ENCODE measurements around the gene SSTR5.

Gene SSTR5

DNA sequence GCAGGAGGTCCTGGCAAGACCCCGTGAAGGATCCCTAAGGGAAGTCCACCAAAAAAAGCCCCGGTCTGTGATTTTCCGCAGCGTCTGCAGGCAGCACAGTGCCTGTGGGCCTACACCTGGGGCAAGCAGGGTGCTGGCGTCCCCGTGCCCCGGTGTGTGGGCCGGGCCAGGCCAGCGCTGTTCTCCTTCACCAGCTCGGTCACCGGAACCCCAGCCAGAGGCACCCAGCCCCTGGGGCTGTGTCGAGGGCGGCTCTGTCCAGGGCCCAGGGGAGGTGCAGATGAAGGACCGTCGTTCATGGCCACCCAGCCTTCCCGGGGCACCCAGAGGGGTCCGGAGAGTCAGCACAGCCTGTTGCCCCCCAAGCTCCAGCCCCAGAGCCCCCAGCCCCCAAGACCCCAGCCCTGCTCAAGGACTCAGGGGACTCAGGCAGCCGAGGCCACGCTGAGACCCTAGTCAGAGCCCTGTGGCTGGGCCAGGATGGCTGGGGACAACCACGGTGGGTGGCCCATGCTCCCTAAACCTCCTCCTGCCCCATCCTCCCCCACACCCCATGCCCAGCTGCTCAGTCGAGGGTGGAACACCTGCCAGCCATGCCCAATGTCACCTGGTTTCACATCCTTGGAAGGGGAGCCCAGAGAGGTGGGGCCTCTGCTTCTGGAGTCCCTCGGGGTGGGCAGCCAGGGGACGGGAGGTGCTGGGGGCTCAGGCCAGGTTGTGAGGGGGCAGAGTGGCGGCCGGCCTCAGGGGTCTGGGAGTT, 29.2 kb downstream of the SSTR5 start:
- Histone ChIP-seq H3K4me1 (ENCODE audit: control insufficient read depth in 1 of 2, insufficient read depth in 2 of 2, low read length in 2 of 2) (peaks cover 6% of the 10 kb centered on the region in 2 experiments), H3K9ac (ENCODE audit: low read length) (no peak overlapping the region), H4K12ac (ENCODE audit: low read depth, low read length) (no peak overlapping the region), H3K4me3 (ENCODE audit: low read depth, low read length) (no peak overlapping the region), H3K9me3 (ENCODE audit: insufficient read depth, low read depth, low read length) (no peaks in the 10 kb centered on the region), H4K8ac (ENCODE audit: low read depth, low read length) (no peak overlapping the region), H3K4me2 (ENCODE audit: low read length) (no peak overlapping the region), H3K36me3 (ENCODE audit: control insufficient read depth in 1 of 2, insufficient read depth in 2 of 2, low read length in 2 of 2) (no peaks in the 10 kb centered on the region), H3K79me1 (ENCODE audit: low read length) (peaks cover 3% of the 10 kb centered on the region), H3K23ac (ENCODE audit: low read length) (no peak overlapping the region), H2AFZ (ENCODE audit: insufficient read depth, low read length, poor library complexity) (no peak overlapping the region), H4K91ac (ENCODE audit: low read depth, low read length) (no peak overlapping the region), H2BK120ac (ENCODE audit: insufficient read depth, low read length, poor library complexity) (no peak overlapping the region), H3K14ac (ENCODE audit: low read length) (no peak overlapping the region), H3K18ac (ENCODE audit: low read length) (no peak overlapping the region), H2AK5ac (ENCODE audit: low read length) (no peak overlapping the region), H3K79me2 (ENCODE audit: control insufficient read depth, insufficient read depth, low read length, poor library complexity) (no peaks in the 10 kb centered on the region), H3K27ac (ENCODE audit: low read depth, low read length) (no peak overlapping the region), H2BK12ac (ENCODE audit: low read length) (no peak overlapping the region), H3K27me3 (ENCODE audit: insufficient read depth, low read length) (no peaks in the 10 kb centered on the region), H2BK5ac (ENCODE audit: low read depth, low read length, poor library complexity) (no peak overlapping the region), H3K4ac (ENCODE audit: low read depth, low read length) (no peak overlapping the region)
- no peak for DNase-seq
- no CpG with 5 or more reads among the region's 25 CpGs for WGBS (ENCODE audit: extremely low coverage, insufficient coverage, insufficient read length)

DNA sequence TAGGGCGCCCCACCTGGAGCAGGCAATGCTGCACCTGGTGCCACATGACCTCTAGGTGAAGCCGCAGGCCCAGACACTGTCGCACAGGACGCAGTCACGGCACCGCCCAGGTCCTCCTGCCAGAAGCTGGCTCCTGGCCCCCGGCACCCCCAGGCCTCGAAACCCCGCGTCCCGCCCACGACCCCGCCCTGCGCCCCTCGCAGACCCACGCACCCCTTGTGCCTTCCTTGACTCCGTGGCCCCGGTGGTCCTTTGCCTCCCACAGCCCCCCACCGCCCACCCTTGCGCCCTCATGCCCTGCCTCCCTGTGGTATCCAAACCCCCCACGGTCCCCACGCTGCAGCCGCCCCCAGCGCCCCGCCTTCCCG, 29.8 kb downstream of the SSTR5 start:
- Histone ChIP-seq H3K79me1 (ENCODE audit: low read length) (peaks cover 3% of the 10 kb centered on the region), H3K14ac (ENCODE audit: low read length) (no peak overlapping the region), H3K27me3 (ENCODE audit: insufficient read depth, low read length) (no peaks in the 10 kb centered on the region), H4K8ac (ENCODE audit: low read depth, low read length) (no peak overlapping the region), H3K79me2 (ENCODE audit: control insufficient read depth, insufficient read depth, low read length, poor library complexity) (no peaks in the 10 kb centered on the region), H3K23ac (ENCODE audit: low read length) (no peak overlapping the region), H2AK5ac (ENCODE audit: low read length) (no peak overlapping the region), H3K18ac (ENCODE audit: low read length) (no peak overlapping the region), H2BK120ac (ENCODE audit: insufficient read depth, low read length, poor library complexity) (no peak overlapping the region), H2BK5ac (ENCODE audit: low read depth, low read length, poor library complexity) (no peak overlapping the region), H3K4me1 (ENCODE audit: control insufficient read depth in 1 of 2, insufficient read depth in 2 of 2, low read length in 2 of 2) (peaks cover 6% of the 10 kb centered on the region in 2 experiments), H4K91ac (ENCODE audit: low read depth, low read length) (no peak overlapping the region), H3K27ac (ENCODE audit: low read depth, low read length) (no peak overlapping the region), H3K9me3 (ENCODE audit: insufficient read depth, low read depth, low read length) (no peaks in the 10 kb centered on the region), H2BK12ac (ENCODE audit: low read length) (no peak overlapping the region), H3K9ac (ENCODE audit: low read length) (no peak overlapping the region), H3K4me2 (ENCODE audit: low read length) (no peak overlapping the region), H4K12ac (ENCODE audit: low read depth, low read length) (no peak overlapping the region), H3K4me3 (ENCODE audit: low read depth, low read length) (no peak overlapping the region), H3K4ac (ENCODE audit: low read depth, low read length) (no peak overlapping the region), H2AFZ (ENCODE audit: insufficient read depth, low read length, poor library complexity) (no peak overlapping the region), H3K36me3 (ENCODE audit: control insufficient read depth in 1 of 2, insufficient read depth in 2 of 2, low read length in 2 of 2) (no peaks in the 10 kb centered on the region)
- no peak for DNase-seq
- WGBS (ENCODE audit: extremely low coverage, insufficient coverage, insufficient read length) = no CpG with 5 or more reads among the region's 26 CpGs

DNA sequence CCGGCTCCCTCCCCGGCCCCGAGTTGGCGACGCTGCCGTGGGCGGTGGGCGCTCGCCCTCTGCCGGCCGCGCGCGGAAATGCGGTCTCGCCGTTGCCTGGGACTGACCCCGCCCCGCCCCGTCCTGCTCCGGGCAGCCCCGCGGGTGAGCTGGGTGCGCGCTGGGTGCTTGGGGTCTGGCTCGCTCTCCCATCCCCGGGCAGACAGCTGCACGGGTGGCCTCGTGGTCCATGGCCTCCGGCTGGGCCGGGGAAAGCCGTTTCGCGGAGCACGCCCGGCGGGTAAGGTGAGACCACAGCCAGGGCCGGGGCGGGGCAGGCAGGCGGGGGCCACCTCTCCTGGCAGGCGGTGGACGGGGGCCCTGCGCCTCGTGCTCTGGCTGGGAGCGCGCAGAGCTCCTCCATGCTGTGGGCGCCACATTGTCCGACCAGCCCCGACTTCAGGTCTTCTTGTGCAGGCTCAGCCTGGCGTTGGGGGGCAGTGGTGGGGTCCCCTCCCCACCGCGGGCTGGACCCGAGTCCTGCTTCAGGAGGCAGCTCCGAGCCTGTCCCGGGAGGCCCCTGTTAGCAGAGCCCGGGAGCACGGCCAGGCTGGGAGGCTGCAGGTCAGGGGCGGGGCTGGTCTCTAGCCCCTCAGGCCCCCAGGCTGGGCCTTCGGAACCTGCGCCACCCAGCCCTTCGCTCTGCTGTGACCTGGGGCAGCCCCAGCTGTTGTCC, 30.5 kb downstream of the SSTR5 start:
- Histone ChIP-seq H2AFZ (ENCODE audit: insufficient read depth, low read length, poor library complexity) (peak overlapping the region; percentile 67), H3K4me3 (ENCODE audit: low read depth, low read length) (peak overlapping the region; percentile 55), H3K14ac (ENCODE audit: low read length) (no peak overlapping the region), H3K23ac (ENCODE audit: low read length) (no peak overlapping the region), H3K18ac (ENCODE audit: low read length) (no peak overlapping the region), H3K27me3 (ENCODE audit: insufficient read depth, low read length) (no peaks in the 10 kb centered on the region), H3K79me2 (ENCODE audit: control insufficient read depth, insufficient read depth, low read length, poor library complexity) (no peaks in the 10 kb centered on the region), H2BK120ac (ENCODE audit: insufficient read depth, low read length, poor library complexity) (no peak overlapping the region), H2AK5ac (ENCODE audit: low read length) (no peak overlapping the region), H4K91ac (ENCODE audit: low read depth, low read length) (no peak overlapping the region), H3K36me3 (ENCODE audit: control insufficient read depth in 1 of 2, insufficient read depth in 2 of 2, low read length in 2 of 2) (no peaks in the 10 kb centered on the region), H2BK12ac (ENCODE audit: low read length) (no peak overlapping the region), H3K4me2 (ENCODE audit: low read length) (peak overlapping the region; percentile 79), H4K12ac (ENCODE audit: low read depth, low read length) (no peak overlapping the region), H3K9ac (ENCODE audit: low read length) (no peak overlapping the region), H3K4ac (ENCODE audit: low read depth, low read length) (no peak overlapping the region), H3K9me3 (ENCODE audit: insufficient read depth, low read depth, low read length) (no peaks in the 10 kb centered on the region), H3K79me1 (ENCODE audit: low read length) (peaks cover 3% of the 10 kb centered on the region), H3K27ac (ENCODE audit: low read depth, low read length) (no peak overlapping the region), H4K8ac (ENCODE audit: low read depth, low read length) (peak overlapping the region; percentile 23), H3K4me1 (ENCODE audit: control insufficient read depth in 1 of 2, insufficient read depth in 2 of 2, low read length in 2 of 2) (peaks cover 6% of the 10 kb centered on the region in 2 experiments), H2BK5ac (ENCODE audit: low read depth, low read length, poor library complexity) (no peak overlapping the region)
- DNase-seq = peak; percentile 5 to 65
- no CpG with 5 or more reads among the region's 61 CpGs for WGBS (ENCODE audit: extremely low coverage, insufficient coverage, insufficient read length)

DNA sequence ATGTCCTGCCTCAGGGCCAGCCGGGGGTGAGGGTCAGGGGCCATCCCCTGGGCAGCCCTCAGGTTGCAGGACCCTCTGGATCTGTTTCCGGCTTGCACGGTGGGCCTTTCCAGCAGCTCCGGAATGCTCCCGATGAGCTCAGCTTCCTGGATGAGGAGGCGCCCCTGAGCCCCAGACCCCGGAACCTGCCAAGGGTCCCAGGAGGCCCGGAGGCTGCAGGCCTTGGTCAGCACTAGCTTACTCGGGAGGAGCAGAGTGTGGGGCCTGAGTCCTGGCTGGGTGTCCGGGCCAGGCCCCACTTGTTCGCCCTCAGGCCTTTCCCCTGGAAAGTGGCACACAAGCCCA, 31.1 kb downstream of the SSTR5 start:
- Histone ChIP-seq H3K18ac (ENCODE audit: low read length) (no peak overlapping the region), H3K9me3 (ENCODE audit: insufficient read depth, low read depth, low read length) (no peaks in the 10 kb centered on the region), H3K4me1 (ENCODE audit: control insufficient read depth in 1 of 2, insufficient read depth in 2 of 2, low read length in 2 of 2) (peaks cover 6% of the 10 kb centered on the region in 2 experiments), H4K12ac (ENCODE audit: low read depth, low read length) (no peak overlapping the region), H2BK5ac (ENCODE audit: low read depth, low read length, poor library complexity) (no peak overlapping the region), H3K36me3 (ENCODE audit: control insufficient read depth in 1 of 2, insufficient read depth in 2 of 2, low read length in 2 of 2) (no peaks in the 10 kb centered on the region), H4K91ac (ENCODE audit: low read depth, low read length) (no peak overlapping the region), H3K27me3 (ENCODE audit: insufficient read depth, low read length) (no peaks in the 10 kb centered on the region), H4K8ac (ENCODE audit: low read depth, low read length) (no peak overlapping the region), H2AK5ac (ENCODE audit: low read length) (no peak overlapping the region), H3K4me2 (ENCODE audit: low read length) (no peak overlapping the region), H2AFZ (ENCODE audit: insufficient read depth, low read length, poor library complexity) (no peak overlapping the region), H2BK12ac (ENCODE audit: low read length) (no peak overlapping the region), H3K14ac (ENCODE audit: low read length) (no peak overlapping the region), H3K27ac (ENCODE audit: low read depth, low read length) (no peak overlapping the region), H3K23ac (ENCODE audit: low read length) (no peak overlapping the region), H3K4me3 (ENCODE audit: low read depth, low read length) (no peak overlapping the region), H3K4ac (ENCODE audit: low read depth, low read length) (no peak overlapping the region), H3K79me1 (ENCODE audit: low read length) (peaks cover 3% of the 10 kb centered on the region), H3K9ac (ENCODE audit: low read length) (no peak overlapping the region), H3K79me2 (ENCODE audit: control insufficient read depth, insufficient read depth, low read length, poor library complexity) (no peaks in the 10 kb centered on the region), H2BK120ac (ENCODE audit: insufficient read depth, low read length, poor library complexity) (no peak overlapping the region)
- WGBS (ENCODE audit: extremely low coverage, insufficient coverage, insufficient read length) = no CpG with 5 or more reads among the region's 11 CpGs
- DNase-seq = no peak
